Right lobe of liver (tissue), 6 donors: ENCODE results near the gene GLP1R. TPM values are rescaled to one million over a fixed set of nuclear protein-coding genes. Genes with fewer than 3 reads are reported as not detected.

Source experiments
- ATAC-seq, 4 donors: fragments of 200-7000 bp; cut with Tn5 transposase; one replicate each; pipeline ENCODE4 v1.9.1; 2020; ENCODE audit warnings: mild to moderate bottlenecking in 4 of 4, moderate library complexity in 4 of 4
- DNase-seq, 3 donors: peaks; one replicate each; pipeline ENCODE4 v3.0.0-alpha.2; 2020
- H3K27ac ChIP-seq, 3 donors: fragments of 200-600 bp; one replicate each; pipeline ENCODE4 v1.8.0; 2022
- H3K27me3 ChIP-seq, 2 donors: fragments of 200-600 bp; one replicate each; pipeline ENCODE4 v1.8.0; 2022
- H3K36me3 ChIP-seq, 4 donors: fragments of 200-600 bp; sonication (generic) in 1 of 4; one replicate each; pipeline versions ENCODE4 v1.5.1 to v1.8.0; 2017 to 2022; ENCODE audit warnings: control low read depth in 1 of 4
- H3K4me1 ChIP-seq, 4 donors: fragments of 200-600 bp; sonication (generic) in 1 of 4; one replicate each; pipeline versions ENCODE4 v1.5.1 to v1.8.0; 2017 to 2022; ENCODE audit warnings: control low read depth in 1 of 4
- H3K4me3 ChIP-seq, 3 donors: fragments of 200-600 bp; one replicate each; pipeline ENCODE4 v1.8.0; 2022
- H3K9me3 ChIP-seq, 4 donors: fragments of 200-600 bp; sonication (generic) in 1 of 4; one replicate each; pipeline versions ENCODE4 v1.5.1 to v1.8.0; 2017 to 2022; ENCODE audit warnings: control low read depth in 1 of 4
- CTCF ChIP-seq, 4 donors: fragments of 200-600 bp in 3 of 4; fragments of 450-650 bp in 1 of 4; IDR thresholded peaks; one replicate each; pipeline versions ENCODE4 v1.5.1 to v1.8.0; 2016 to 2022; ENCODE audit warnings: antibody characterized with exemption in 4 of 4, mild to moderate bottlenecking in 2 of 4
- POLR2A ChIP-seq: fragments of 450-650 bp; IDR thresholded peaks from one replicate; pipeline ENCODE4 v1.6.1; 2017; ENCODE audit warnings: antibody characterized with exemption, mild to moderate bottlenecking
- WGBS: methylation state at CpG from one replicate; pipeline ENCODE4 v1.1.6; 2018; ENCODE audit warnings: low coverage, low lambda C conversion rate; ENCODE audit not compliant: insufficient coverage; ENCODE audit errors: missing lambda C conversion rate; 5-methylcytosine and 5-hydroxymethylcytosine counted together
- intact Hi-C, 2 donors: fragments of 100-400 bp; cut with DNase I; formaldehyde crosslinking; loops; one replicate each; pipeline versions ENCODE4 v1.11.2 to v1.14.1; 2022
- total RNA-seq, 6 experiments: library from RNA; depleted of rRNA in 2 of 6; stranded (reverse); fragments of >200 nt in 2 of 6; fragmentation: NEBNext Ultra II Directional in 3 of 6; extraction: Animal tissue kit (Norgen Biotek cat#: 25700) in 3 of 6; gene quantifications; one replicate each; pipeline versions ENCODE4 v1.1.0 to v1.2.4, GENCODE V29; 2016 to 2023
- donor health status: DM: no; HTN: yes; CAD: no.
- donor health status: DM: no; HTN: no; CAD: no.
- donor health status: DM: no; HTN: no; CAD: no.
- donor health status: DM: no; HTN: yes; CAD: no.
- donor health status: DM: no; HTN: yes; CAD: no.

The GLP1R gene
- total RNA-seq, 6 experiments from 2014 or later, result not detected

- Histone ChIP-seq H3K36me3 (no peaks in the 10 kb centered on the region), H3K4me3 (no peak overlapping the region), H3K9me3 (no peaks in the 10 kb centered on the region), H3K4me1 (peaks cover 0 to 18% (median 7%) of the 10 kb centered on the region in 4 donors), H3K27ac (no peak overlapping the region), H3K27me3 (no peaks in the 10 kb centered on the region)
- intact Hi-C loops, result no loop called here
- TF ChIP-seq POLR2A (no peak), CTCF (IDR thresholded peaks at IDR 0.05) (no peak)
- ATAC-seq (no peak), DNase-seq (no peak)
- whole genome bisulfite sequencing, result 46% methylated on average over 4 of the region's 4 CpGs
Measured at GRCh38 chr6:39090036-39090435, 41.5 kb downstream of the GLP1R start.

GRCh38 chr6:39091220-39091619, 42.6 kb downstream of the GLP1R start:
- Histone ChIP-seq H3K4me1 (peaks cover 0 to 28% (median 7%) of the 10 kb centered on the region in 4 donors), H3K27me3 (no peaks in the 10 kb centered on the region), H3K4me3 (no peak overlapping the region), H3K36me3 (no peaks in the 10 kb centered on the region), H3K27ac (no peak overlapping the region), H3K9me3 (no peaks in the 10 kb centered on the region)
- intact Hi-C loops, result no loop called here
- ATAC-seq (no peak), DNase-seq (no peak)
- 75% methylated on average over 7 of the region's 7 CpGs for WGBS
- TF ChIP-seq CTCF (IDR thresholded peaks at IDR 0.05), result no peak
- TF ChIP-seq POLR2A, result no peak

GRCh38 chr6:39092124-39092523, 43.5 kb downstream of the GLP1R start:
- Histone ChIP-seq H3K27me3 (no peaks in the 10 kb centered on the region), H3K9me3 (no peaks in the 10 kb centered on the region), H3K36me3 (no peaks in the 10 kb centered on the region), H3K27ac (no peak overlapping the region), H3K4me1 (peaks cover 0 to 28% (median 7%) of the 10 kb centered on the region in 4 donors), H3K4me3 (no peak overlapping the region)
- ATAC-seq (no peak), DNase-seq (no peak)
- intact Hi-C loops, result no loop called here
- 55% methylated on average over 1 of the region's 1 CpG for WGBS
- TF ChIP-seq POLR2A, result no peak
- TF ChIP-seq CTCF (IDR thresholded peaks at IDR 0.05), result no peak

GRCh38 chr6:39093149-39093708, 44.6 kb downstream of the GLP1R start:
- TF ChIP-seq POLR2A, result no peak
- no peak for TF ChIP-seq CTCF (IDR thresholded peaks at IDR 0.05)
- H3K36me3 ChIP-seq, result no peaks in the 10 kb centered on the region
- no peak overlapping the region for H3K27ac ChIP-seq
- ATAC-seq (peak; percentile 61 to 80 (median 76)), DNase-seq (no peak)
- H3K4me1 ChIP-seq, result peaks cover 0 to 28% (median 7%) of the 10 kb centered on the region in 4 donors
- WGBS, result 21% methylated on average over 4 of the region's 4 CpGs
- H3K4me3 ChIP-seq, result no peak overlapping the region
- no peaks in the 10 kb centered on the region for H3K27me3 ChIP-seq
- intact Hi-C loops, result no loop called here
- no peaks in the 10 kb centered on the region for H3K9me3 ChIP-seq

- intact Hi-C loops, result no loop called here
- Histone ChIP-seq H3K4me3 (no peak overlapping the region), H3K36me3 (no peaks in the 10 kb centered on the region), H3K27me3 (no peaks in the 10 kb centered on the region), H3K4me1 (peaks cover 0 to 28% (median 7%) of the 10 kb centered on the region in 4 donors), H3K9me3 (no peaks in the 10 kb centered on the region), H3K27ac (no peak overlapping the region)
- DNase-seq, result no peak
- ATAC-seq, result peak; percentile 56 to 84 (median 69)
- TF ChIP-seq CTCF (IDR thresholded peaks at IDR 0.05) (no peak), POLR2A (no peak)
Measured at GRCh38 chr6:39095578-39095977, 47.0 kb downstream of the GLP1R start.
